IPS DF 6.9 (cell line): ENCODE measurements around the gene FAF2.

Experiments used
- DNase-seq: peaks from one replicate; pipeline ENCODE4 v3.0.0-alpha.2; 2013; ENCODE audit warnings: low read depth, low spot score
- H3K27ac ChIP-seq: one replicate; pipeline ENCODE4 v1.5.1; 2013; ENCODE audit warnings: low read length, control low read depth
- H3K27me3 ChIP-seq: 2 replicates; pipeline ENCODE4 v1.6.1; 2013; ENCODE audit warnings: mild to moderate bottlenecking, low read length; ENCODE audit not compliant: control insufficient read depth, insufficient read depth
- H3K36me3 ChIP-seq: 2 replicates; pipeline ENCODE4 v1.6.1; 2013; ENCODE audit warnings: low read length; ENCODE audit not compliant: control insufficient read depth, insufficient read depth
- H3K4me1 ChIP-seq: 2 replicates; pipeline ENCODE4 v1.6.1; 2013; ENCODE audit warnings: low read length; ENCODE audit not compliant: control insufficient read depth, insufficient read depth
- H3K4me3 ChIP-seq: 2 replicates; pipeline ENCODE4 v1.5.1; 2013; ENCODE audit warnings: mild to moderate bottlenecking, low read length
- H3K9me3 ChIP-seq: 2 replicates; pipeline ENCODE4 v1.6.1; 2013; ENCODE audit warnings: low read length, inconsistent platforms; ENCODE audit not compliant: control insufficient read depth, insufficient read depth
- WGBS: extraction: QIAGEN DNeasy Blood & Tissue Kit; methylation state at CpG from one replicate; pipeline ENCODE4 v1.1.7; 2013; ENCODE audit warnings: mixed read lengths, missing lambda C conversion rate; ENCODE audit not compliant: insufficient read length, insufficient coverage; 5-methylcytosine and 5-hydroxymethylcytosine counted together

The FAF2 gene

GRCh38 chr5:176553260-176554085 is 105.3 kb downstream of the FAF2 start:
- DNase-seq: no peak
- Histone ChIP-seq H3K4me3 (no peak overlapping the region), H3K27ac (no peak overlapping the region), H3K27me3 (no peaks in the 10 kb centered on the region), H3K36me3 (no peaks in the 10 kb centered on the region), H3K9me3 (no peaks in the 10 kb centered on the region), H3K4me1 (peaks cover 2% of the 10 kb centered on the region)
- no CpG with 5 or more reads among the region's 18 CpGs for WGBS

DNA sequence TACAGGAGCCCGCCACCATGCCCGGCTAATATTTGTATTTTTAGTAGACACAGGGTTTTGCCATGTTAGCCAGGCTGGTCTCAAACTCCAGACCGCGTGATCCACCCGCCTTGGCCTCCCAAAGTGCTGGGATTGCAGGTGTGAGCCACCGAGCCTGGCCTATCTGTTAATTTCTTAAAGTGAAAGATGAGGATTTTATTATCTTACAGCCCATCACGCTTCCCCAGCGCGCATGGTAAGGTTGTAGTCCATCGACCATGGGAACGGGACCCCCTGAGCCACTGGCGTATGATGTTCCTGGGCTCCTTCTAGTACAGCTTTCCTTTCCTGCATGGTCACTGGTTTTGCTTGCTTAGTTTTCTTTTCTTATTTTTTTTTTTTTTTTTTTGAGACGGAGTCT is 109.7 kb downstream of the FAF2 start:
- WGBS: no CpG with 5 or more reads among the region's 13 CpGs
- no peaks in the 10 kb centered on the region for H3K9me3 ChIP-seq
- peaks cover 2% of the 10 kb centered on the region for H3K4me1 ChIP-seq
- H3K4me3 ChIP-seq: no peak overlapping the region
- H3K36me3 ChIP-seq: no peaks in the 10 kb centered on the region
- no peaks in the 10 kb centered on the region for H3K27me3 ChIP-seq
- no peak overlapping the region for H3K27ac ChIP-seq
- DNase-seq: no peak
